ENCODE measurements around the gene C10orf90. TPM values are rescaled to one million over a fixed set of nuclear protein-coding genes. Genes with fewer than 3 reads are reported as not detected.

Gene C10orf90
- total RNA-seq, 4 donors from 2014 or later, result not detected

DNA sequence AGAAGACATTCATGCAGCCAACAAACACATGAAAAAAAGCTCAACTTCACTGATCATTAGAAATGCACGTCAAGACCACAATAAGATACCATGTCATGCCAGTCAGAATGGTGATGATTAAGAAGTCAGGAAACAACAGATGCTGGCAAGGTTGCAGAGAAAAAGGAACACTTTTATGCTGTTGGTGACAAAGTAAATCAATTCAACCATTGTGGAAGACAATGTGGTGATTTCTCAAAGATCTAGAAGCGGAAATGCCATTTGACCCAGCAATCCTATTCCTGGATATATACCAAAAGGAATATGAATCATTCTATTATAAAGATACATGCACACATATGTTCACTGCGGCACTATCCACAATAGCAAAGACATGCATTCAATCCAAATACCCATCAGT is 77.6 kb downstream of the C10orf90 start:
- H3K27ac ChIP-seq, result no peak overlapping the region
- H3K4me1 ChIP-seq, result no peaks in the 10 kb centered on the region
- H3K27me3 ChIP-seq, result no peaks in the 10 kb centered on the region
- TF ChIP-seq, protein P1, sequence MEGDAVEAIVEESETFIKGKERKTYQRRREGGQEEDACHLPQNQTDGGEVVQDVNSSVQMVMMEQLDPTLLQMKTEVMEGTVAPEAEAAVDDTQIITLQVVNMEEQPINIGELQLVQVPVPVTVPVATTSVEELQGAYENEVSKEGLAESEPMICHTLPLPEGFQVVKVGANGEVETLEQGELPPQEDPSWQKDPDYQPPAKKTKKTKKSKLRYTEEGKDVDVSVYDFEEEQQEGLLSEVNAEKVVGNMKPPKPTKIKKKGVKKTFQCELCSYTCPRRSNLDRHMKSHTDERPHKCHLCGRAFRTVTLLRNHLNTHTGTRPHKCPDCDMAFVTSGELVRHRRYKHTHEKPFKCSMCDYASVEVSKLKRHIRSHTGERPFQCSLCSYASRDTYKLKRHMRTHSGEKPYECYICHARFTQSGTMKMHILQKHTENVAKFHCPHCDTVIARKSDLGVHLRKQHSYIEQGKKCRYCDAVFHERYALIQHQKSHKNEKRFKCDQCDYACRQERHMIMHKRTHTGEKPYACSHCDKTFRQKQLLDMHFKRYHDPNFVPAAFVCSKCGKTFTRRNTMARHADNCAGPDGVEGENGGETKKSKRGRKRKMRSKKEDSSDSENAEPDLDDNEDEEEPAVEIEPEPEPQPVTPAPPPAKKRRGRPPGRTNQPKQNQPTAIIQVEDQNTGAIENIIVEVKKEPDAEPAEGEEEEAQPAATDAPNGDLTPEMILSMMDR (IDR thresholded peaks at IDR 0.05), result no peak
- TF ChIP-seq EP300 (IDR thresholded peaks at IDR 0.05) (no peak), POLR2A (IDR thresholded peaks at IDR 0.05) (no peak)
- DNase-seq (ENCODE audit: low spot score in 2 of 2), result no peak
- no peaks in the 10 kb centered on the region for H3K36me3 ChIP-seq
- WGBS, 2 donors, result 67 to 68% methylated on average over 3 of the region's 3 CpGs
- no peaks in the 10 kb centered on the region for H3K9me3 ChIP-seq
- H3K4me3 ChIP-seq, result no peak overlapping the region

DNA sequence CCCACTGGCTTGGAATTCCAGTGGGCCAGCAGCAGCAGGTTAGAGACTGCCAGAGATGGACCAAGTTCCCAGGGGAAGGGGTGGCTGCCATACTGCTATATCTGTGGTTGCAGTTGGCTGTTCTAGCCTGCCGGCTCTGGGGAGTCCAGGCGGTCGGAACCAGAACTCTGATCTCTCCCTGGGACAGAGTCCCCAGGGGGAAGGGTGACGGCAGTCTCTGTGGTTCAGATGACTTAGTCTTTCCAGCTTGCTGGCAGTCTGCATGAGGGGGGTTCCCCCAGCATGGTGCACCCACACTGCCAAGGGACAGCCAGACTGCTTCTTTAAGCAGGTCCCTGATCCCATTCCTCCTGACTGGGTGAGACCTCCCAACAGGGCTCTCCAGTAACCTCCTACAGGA is 82.5 kb downstream of the C10orf90 start:
- Histone ChIP-seq H3K27me3 (no peaks in the 10 kb centered on the region), H3K9me3 (no peaks in the 10 kb centered on the region), H3K36me3 (no peaks in the 10 kb centered on the region), H3K4me3 (no peak overlapping the region), H3K4me1 (no peaks in the 10 kb centered on the region), H3K27ac (no peak overlapping the region)
- DNase-seq (ENCODE audit: low spot score in 2 of 2), result no peak
- WGBS, 2 donors, result 84 to 94% methylated on average over 4 of the region's 4 CpGs
- TF ChIP-seq, protein P1 (IDR thresholded peaks at IDR 0.05), result no peak
- TF ChIP-seq POLR2A (IDR thresholded peaks at IDR 0.05) (no peak), EP300 (IDR thresholded peaks at IDR 0.05) (no peak)

DNA sequence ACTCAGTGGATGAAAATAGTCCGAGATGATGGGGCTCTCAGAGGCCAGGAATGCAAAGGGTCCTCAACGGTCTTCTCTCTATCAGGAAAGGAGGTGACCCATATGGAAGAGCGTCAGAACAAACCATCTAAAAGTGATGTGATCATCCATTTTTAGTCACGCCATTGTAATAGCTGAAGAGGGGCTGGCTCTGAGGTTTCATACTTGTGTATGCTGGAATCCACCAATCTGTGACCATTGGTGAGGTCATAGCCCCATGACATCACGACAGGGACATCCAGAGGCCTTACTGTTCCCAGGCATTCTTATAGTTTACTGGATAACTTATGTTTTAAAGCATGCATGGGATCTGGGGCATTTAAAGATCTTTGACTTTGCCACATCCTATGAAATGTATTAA is 83.6 kb downstream of the C10orf90 start:
- H3K4me1 ChIP-seq, result no peaks in the 10 kb centered on the region
- no peak overlapping the region for H3K27ac ChIP-seq
- no peak for TF ChIP-seq EP300 (IDR thresholded peaks at IDR 0.05)
- TF ChIP-seq, protein P1 (IDR thresholded peaks at IDR 0.05), result no peak
- no peak for TF ChIP-seq POLR2A (IDR thresholded peaks at IDR 0.05)
- H3K27me3 ChIP-seq, result no peaks in the 10 kb centered on the region
- DNase-seq (ENCODE audit: low spot score in 2 of 2), result no peak
- WGBS, 2 donors, result 89 to 90% methylated on average over 5 of the region's 5 CpGs
- no peaks in the 10 kb centered on the region for H3K36me3 ChIP-seq
- H3K9me3 ChIP-seq, result no peaks in the 10 kb centered on the region
- no peak overlapping the region for H3K4me3 ChIP-seq

DNA sequence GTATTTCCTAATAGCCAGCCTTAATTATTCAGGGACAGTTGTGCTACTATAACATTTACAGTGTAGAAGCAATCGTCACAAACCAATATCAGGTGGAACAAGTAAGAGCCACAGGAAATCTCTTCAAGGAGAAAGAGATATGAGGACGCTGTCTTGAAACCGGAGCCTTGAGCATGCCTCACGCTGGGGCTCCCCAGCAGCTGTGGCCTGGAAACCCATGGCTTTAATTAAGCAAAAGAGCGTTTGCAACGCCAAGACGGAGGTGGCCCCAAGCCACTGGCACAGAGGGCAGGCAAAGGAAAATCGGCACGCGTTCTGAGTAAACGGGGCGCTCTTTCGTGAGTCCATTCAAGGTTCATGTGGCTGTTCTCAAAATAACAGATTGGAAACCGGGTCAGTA is 84.4 kb downstream of the C10orf90 start:
- TF ChIP-seq POLR2A (IDR thresholded peaks at IDR 0.05) (no peak), EP300 (IDR thresholded peaks at IDR 0.05) (no peak)
- TF ChIP-seq, protein P1 (IDR thresholded peaks at IDR 0.05), result no peak
- Histone ChIP-seq H3K27ac (no peak overlapping the region), H3K36me3 (no peaks in the 10 kb centered on the region), H3K4me3 (no peak overlapping the region), H3K27me3 (no peaks in the 10 kb centered on the region), H3K4me1 (no peaks in the 10 kb centered on the region), H3K9me3 (no peaks in the 10 kb centered on the region)
- DNase-seq (ENCODE audit: low spot score in 2 of 2), result no peak
- WGBS, 2 donors, result 72 to 79% methylated on average over 14 of the region's 14 CpGs

DNA sequence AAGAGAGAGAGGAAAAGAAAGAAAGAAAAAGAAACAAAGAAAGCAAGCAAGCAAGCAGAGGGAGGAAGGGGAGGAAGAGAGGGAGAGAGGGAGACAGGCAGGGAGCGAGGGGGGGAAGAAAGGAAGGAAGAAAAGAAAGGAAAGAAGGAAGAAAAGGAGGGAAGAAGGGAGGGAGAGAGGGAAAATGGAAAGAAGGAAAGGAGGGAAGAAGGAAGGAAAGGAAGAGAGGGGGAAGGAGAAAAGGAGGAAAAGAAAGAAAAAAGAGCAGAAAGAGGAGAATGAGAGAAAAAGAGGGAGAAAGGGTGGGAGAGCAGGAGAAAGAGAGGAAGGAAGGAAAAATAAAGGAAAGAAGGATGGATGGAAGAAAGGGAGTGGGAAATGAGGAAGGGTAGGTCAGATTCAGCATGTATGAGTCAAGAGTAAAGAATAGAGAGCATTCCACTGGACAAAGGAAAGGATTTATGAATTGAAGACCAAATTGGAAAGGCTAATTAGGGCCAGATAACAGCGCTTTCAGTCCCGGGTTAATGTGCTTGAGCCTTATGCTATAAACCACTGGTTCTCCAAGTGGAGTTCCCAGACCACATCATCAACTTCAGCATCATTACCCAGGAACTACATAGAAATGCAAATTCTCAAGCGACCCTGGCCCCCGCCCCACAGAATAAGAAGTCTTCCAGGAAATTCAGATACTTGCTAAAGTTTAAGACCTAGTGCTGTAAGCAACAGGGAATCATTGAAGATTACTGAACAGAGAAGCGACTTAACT is 85.1 kb downstream of the C10orf90 start:
- no peak for DNase-seq (ENCODE audit: low spot score in 2 of 2)
- Histone ChIP-seq H3K4me1 (no peaks in the 10 kb centered on the region), H3K4me3 (no peak overlapping the region), H3K36me3 (no peaks in the 10 kb centered on the region), H3K27ac (no peak overlapping the region), H3K9me3 (no peaks in the 10 kb centered on the region), H3K27me3 (no peaks in the 10 kb centered on the region)
- 40 to 61% methylated on average over 6 of the region's 6 CpGs for WGBS, 2 donors
- no peak for TF ChIP-seq EP300 (IDR thresholded peaks at IDR 0.05)
